Measurements from ENCODE around the gene ADCY2.

The ADCY2 gene

GRCh38 chr5:7584749-7585148 is 188.8 kb downstream of the ADCY2 start:
- FAIRE-seq: no peak
- DNase-seq (ENCODE audit: insufficient read length, low spot score): no peak

GRCh38 chr5:7585807-7586206 is 189.9 kb downstream of the ADCY2 start:
- DNase-seq (ENCODE audit: insufficient read length, low spot score): no peak
- FAIRE-seq: no peak

- FAIRE-seq: no peak
These were observed 190.5 kb downstream of the ADCY2 start for GRCh38 chr5:7586480-7586879.

GRCh38 chr5:7589800-7590199 is 193.9 kb downstream of the ADCY2 start:
- FAIRE-seq (no peak), DNase-seq (ENCODE audit: insufficient read length, low spot score) (no peak)

More at GRCh38 chr5:7586480-7586879, 190.5 kb downstream of the ADCY2 start:
- DNase-seq (ENCODE audit: insufficient read length, low spot score): no peak

GRCh38 chr5:7592910-7593309 is 197.0 kb downstream of the ADCY2 start:
- FAIRE-seq (no peak), DNase-seq (ENCODE audit: insufficient read length, low spot score) (no peak)

GRCh38 chr5:7597059-7597642 is 201.2 kb downstream of the ADCY2 start:
- DNase-seq (ENCODE audit: insufficient read length, low spot score) (no peak), FAIRE-seq (no peak)

GRCh38 chr5:7606840-7607465 is 211.0 kb downstream of the ADCY2 start:
- DNase-seq (ENCODE audit: insufficient read length, low spot score): no peak
- FAIRE-seq: no peak

- DNase-seq (ENCODE audit: insufficient read length, low spot score): no peak
- no peak for FAIRE-seq
These were observed 212.8 kb downstream of the ADCY2 start for GRCh38 chr5:7608772-7609171.

GRCh38 chr5:7609726-7610125 is 213.8 kb downstream of the ADCY2 start:
- FAIRE-seq: no peak
- no peak for DNase-seq (ENCODE audit: insufficient read length, low spot score)

GRCh38 chr5:7610531-7611177 is 214.7 kb downstream of the ADCY2 start:
- DNase-seq (ENCODE audit: insufficient read length, low spot score) (no peak), FAIRE-seq (no peak)

GRCh38 chr5:7611518-7611917 is 215.6 kb downstream of the ADCY2 start:
- DNase-seq (ENCODE audit: insufficient read length, low spot score): no peak

GRCh38 chr5:7615566-7616061 is 219.7 kb downstream of the ADCY2 start:
- DNase-seq (ENCODE audit: insufficient read length, low spot score): no peak
- FAIRE-seq: no peak

More at GRCh38 chr5:7611518-7611917, 215.6 kb downstream of the ADCY2 start:
- no peak for FAIRE-seq

GRCh38 chr5:7616897-7617296 is 221.0 kb downstream of the ADCY2 start:
- no peak for DNase-seq (ENCODE audit: insufficient read length, low spot score)
- no peak for FAIRE-seq

GRCh38 chr5:7622498-7622897 is 226.6 kb downstream of the ADCY2 start:
- DNase-seq (ENCODE audit: insufficient read length, low spot score) (no peak), FAIRE-seq (no peak)

GRCh38 chr5:7625740-7626139 is 229.8 kb downstream of the ADCY2 start:
- no peak for FAIRE-seq

GRCh38 chr5:7628248-7628647 is 232.3 kb downstream of the ADCY2 start:
- FAIRE-seq (no peak), DNase-seq (ENCODE audit: insufficient read length, low spot score) (no peak)

More at GRCh38 chr5:7625740-7626139, 229.8 kb downstream of the ADCY2 start:
- DNase-seq (ENCODE audit: insufficient read length, low spot score): no peak

- no peak for FAIRE-seq
- no peak for DNase-seq (ENCODE audit: insufficient read length, low spot score)
These were observed 232.9 kb downstream of the ADCY2 start for GRCh38 chr5:7628820-7629219.

GRCh38 chr5:7629561-7629960 is 233.6 kb downstream of the ADCY2 start:
- FAIRE-seq: no peak
- DNase-seq (ENCODE audit: insufficient read length, low spot score): no peak

GRCh38 chr5:7634837-7635236 is 238.9 kb downstream of the ADCY2 start:
- FAIRE-seq (no peak), DNase-seq (ENCODE audit: insufficient read length, low spot score) (no peak)

GRCh38 chr5:7638456-7638855 is 242.5 kb downstream of the ADCY2 start:
- no peak for DNase-seq (ENCODE audit: insufficient read length, low spot score)
- no peak for FAIRE-seq

GRCh38 chr5:7642029-7642428 is 246.1 kb downstream of the ADCY2 start:
- no peak for FAIRE-seq
- no peak for DNase-seq (ENCODE audit: insufficient read length, low spot score)

- DNase-seq (ENCODE audit: insufficient read length, low spot score) (no peak), FAIRE-seq (no peak)
These were observed 248.8 kb downstream of the ADCY2 start for GRCh38 chr5:7644723-7645122.

Measured in GM19239 (cell line).